Liver (tissue), 9 donors: ENCODE measurements around the gene FAM228A. TPM values are rescaled to one million over a fixed set of nuclear protein-coding genes. Genes with fewer than 3 reads are reported as not detected.

Experiments used
- DNase-seq: peaks from one replicate; pipeline ENCODE4 v3.0.0-alpha.2; 2017; ENCODE audit warnings: low spot score
- H3K27ac ChIP-seq, 2 donors: one replicate each; pipeline ENCODE4 v1.7.0; 2013; ENCODE audit warnings: inconsistent platforms in 2 of 2, low read length in 2 of 2, control low read depth in 1 of 2, low read depth in 1 of 2, mild to moderate bottlenecking in 1 of 2
- H3K27me3 ChIP-seq, 4 donors: one replicate each; pipeline versions ENCODE4 v1.6.1 to v1.7.0; 2013; ENCODE audit warnings: low read length in 3 of 4, inconsistent platforms in 1 of 4, mild to moderate bottlenecking in 1 of 4, moderate library complexity in 1 of 4; ENCODE audit not compliant: control insufficient read depth in 4 of 4, insufficient read depth in 4 of 4
- H3K36me3 ChIP-seq, 4 donors: one replicate each; pipeline versions ENCODE4 v1.6.1 to v1.7.0; 2013; ENCODE audit warnings: low read length in 3 of 4, mild to moderate bottlenecking in 3 of 4, low read depth in 1 of 4, moderate library complexity in 1 of 4; ENCODE audit not compliant: control insufficient read depth in 4 of 4, insufficient read depth in 3 of 4
- H3K4me1 ChIP-seq, 4 donors: one replicate each; pipeline versions ENCODE4 v1.6.1 to v1.7.0; 2013; ENCODE audit warnings: low read length in 3 of 4, mild to moderate bottlenecking in 3 of 4, moderate library complexity in 1 of 4; ENCODE audit not compliant: control insufficient read depth in 4 of 4, insufficient read depth in 4 of 4
- H3K4me3 ChIP-seq, 3 donors: one replicate each; pipeline versions ENCODE4 v1.6.1 to v1.7.0; 2013; ENCODE audit warnings: low read length in 3 of 3, control low read depth in 1 of 3, low read depth in 1 of 3, mild to moderate bottlenecking in 1 of 3
- H3K9ac ChIP-seq, 2 donors: one replicate each; pipeline ENCODE4 v1.7.0; 2013; ENCODE audit warnings: low read length in 2 of 2, mild to moderate bottlenecking in 2 of 2, moderate library complexity in 2 of 2, control low read depth in 1 of 2, low read depth in 1 of 2
- H3K9me3 ChIP-seq, 4 donors: one replicate each; pipeline versions ENCODE4 v1.6.1 to v1.7.0; 2013; ENCODE audit warnings: low read length in 3 of 4; ENCODE audit not compliant: control insufficient read depth in 4 of 4
- ATF3 ChIP-seq: IDR thresholded peaks from 2 replicates; pipeline ENCODE4 v1.6.1; 2016; ENCODE audit warnings: antibody characterized with exemption
- EGR1 ChIP-seq, 2 donors: IDR thresholded peaks; 2 replicates each; pipeline ENCODE4 v1.6.1; 2016 to 2018; ENCODE audit warnings: antibody characterized with exemption in 2 of 2, low read depth in 2 of 2
- FOXA1 ChIP-seq: IDR thresholded peaks from 2 replicates; pipeline ENCODE4 v1.6.1; 2016; ENCODE audit warnings: antibody characterized with exemption
- FOXA2 ChIP-seq: IDR thresholded peaks from 2 replicates; pipeline ENCODE4 v1.6.1; 2016; ENCODE audit warnings: antibody characterized with exemption
- GABPA ChIP-seq, 2 donors: IDR thresholded peaks in 1 of 2; conservative IDR thresholded peaks in 1 of 2; 2 replicates each; pipeline ENCODE4 v1.6.1; 2016; ENCODE audit warnings: antibody characterized with exemption in 2 of 2, mild to moderate bottlenecking in 1 of 2, moderate library complexity in 1 of 2
- HNF4A ChIP-seq, 2 donors: conservative IDR thresholded peaks; 2 replicates each; pipeline ENCODE4 v1.6.1; 2016; ENCODE audit warnings: antibody characterized with exemption in 2 of 2, mild to moderate bottlenecking in 2 of 2
- HNF4G ChIP-seq: IDR thresholded peaks from 2 replicates; pipeline ENCODE4 v1.6.1; 2016; ENCODE audit warnings: antibody characterized with exemption
- JUND ChIP-seq, 2 donors: IDR thresholded peaks; 2 replicates each; pipeline ENCODE4 v1.6.1; 2016; ENCODE audit warnings: antibody characterized with exemption in 2 of 2
- MAX ChIP-seq: IDR thresholded peaks from 2 replicates; pipeline ENCODE4 v1.6.1; 2016; ENCODE audit warnings: antibody characterized with exemption
- NR2F2 ChIP-seq: IDR thresholded peaks from 2 replicates; pipeline ENCODE4 v1.6.1; 2016; ENCODE audit warnings: antibody characterized with exemption
- RAD21 ChIP-seq, 2 donors: IDR thresholded peaks; 2 replicates each; pipeline ENCODE4 v1.6.1; 2016; ENCODE audit warnings: antibody characterized with exemption in 2 of 2, mild to moderate bottlenecking in 2 of 2
- RXRA ChIP-seq, 2 donors: IDR thresholded peaks; 2 replicates each; pipeline ENCODE4 v1.6.1; 2017 to 2018; ENCODE audit warnings: antibody characterized with exemption in 2 of 2, mild to moderate bottlenecking in 1 of 2
- SP1 ChIP-seq: IDR thresholded peaks from 2 replicates; pipeline ENCODE4 v1.6.1; 2018; ENCODE audit warnings: antibody characterized with exemption, mild to moderate bottlenecking
- TAF1 ChIP-seq: conservative IDR thresholded peaks from 2 replicates; pipeline ENCODE4 v1.6.1; 2016; ENCODE audit warnings: antibody characterized with exemption, mild to moderate bottlenecking
- YY1 ChIP-seq: IDR thresholded peaks from 2 replicates; pipeline ENCODE4 v1.6.1; 2016; ENCODE audit warnings: antibody characterized with exemption, mild to moderate bottlenecking
- ZBTB33 ChIP-seq: IDR thresholded peaks from 2 replicates; pipeline ENCODE4 v1.6.1; 2016; ENCODE audit warnings: antibody characterized with exemption
- WGBS: extraction: QIAGEN DNeasy Blood & Tissue Kit; methylation state at CpG from one replicate; pipeline ENCODE4 v1.1.7; 2013; 5-methylcytosine and 5-hydroxymethylcytosine counted together
- polyA plus RNA-seq, 2 donors: library from polyadenylated mRNA; stranded (reverse) in 1 of 2; unstranded in 1 of 2; fragments of 200-250 nt in 1 of 2; fragments of >200 nt in 1 of 2; fragmentation: Nextera tagmentation in 1 of 2; extraction: Ambion mirVana in 1 of 2; gene quantifications; one replicate each; pipeline versions ENCODE4 v1.2.1 to v1.2.3, GENCODE V29; 2013 to 2015
- total RNA-seq, 2 donors: library from RNA; depleted of rRNA; stranded (reverse); fragments of >200 nt; gene quantifications; one replicate each; pipeline ENCODE4 v1.2.3, GENCODE V29; 2014
- TF ChIP-seq, protein P1 (sequence below): IDR thresholded peaks from 2 replicates; pipeline ENCODE4 v1.6.1; 2016; ENCODE audit warnings: antibody characterized with exemption, mild to moderate bottlenecking
- TF ChIP-seq, protein P2 (sequence below): fragments of 150-350 bp; IDR thresholded peaks from 2 replicates; pipeline ENCODE4 v1.5.1; 2017; ENCODE audit warnings: improper control_type of control experiment, low read depth, low read length; ENCODE audit not compliant: missing input control
- donor health status: healthy.
- donor health status: healthy.
- donor health status: healthy.
- donor health status: healthy.
- donor health status: healthy.

The FAM228A gene
- total and polyA plus RNA-seq, 4 donors, result 0.05 to 0.32 (median 0.18) TPM

- Histone ChIP-seq H3K4me1 (no peaks in the 10 kb centered on the region), H3K4me3 (no peak overlapping the region), H3K27ac (no peak overlapping the region), H3K36me3 (peaks cover 0 to 4% (median 2%) of the 10 kb centered on the region in 4 donors), H3K27me3 (no peaks in the 10 kb centered on the region), H3K9me3 (peaks cover 3 to 8% (median 7%) of the 10 kb centered on the region in 4 donors), H3K9ac (no peak overlapping the region)
- DNase-seq, result no peak
- TF ChIP-seq ATF3, result no peak
- no peak for TF ChIP-seq FOXA1
- TF ChIP-seq, protein P1, sequence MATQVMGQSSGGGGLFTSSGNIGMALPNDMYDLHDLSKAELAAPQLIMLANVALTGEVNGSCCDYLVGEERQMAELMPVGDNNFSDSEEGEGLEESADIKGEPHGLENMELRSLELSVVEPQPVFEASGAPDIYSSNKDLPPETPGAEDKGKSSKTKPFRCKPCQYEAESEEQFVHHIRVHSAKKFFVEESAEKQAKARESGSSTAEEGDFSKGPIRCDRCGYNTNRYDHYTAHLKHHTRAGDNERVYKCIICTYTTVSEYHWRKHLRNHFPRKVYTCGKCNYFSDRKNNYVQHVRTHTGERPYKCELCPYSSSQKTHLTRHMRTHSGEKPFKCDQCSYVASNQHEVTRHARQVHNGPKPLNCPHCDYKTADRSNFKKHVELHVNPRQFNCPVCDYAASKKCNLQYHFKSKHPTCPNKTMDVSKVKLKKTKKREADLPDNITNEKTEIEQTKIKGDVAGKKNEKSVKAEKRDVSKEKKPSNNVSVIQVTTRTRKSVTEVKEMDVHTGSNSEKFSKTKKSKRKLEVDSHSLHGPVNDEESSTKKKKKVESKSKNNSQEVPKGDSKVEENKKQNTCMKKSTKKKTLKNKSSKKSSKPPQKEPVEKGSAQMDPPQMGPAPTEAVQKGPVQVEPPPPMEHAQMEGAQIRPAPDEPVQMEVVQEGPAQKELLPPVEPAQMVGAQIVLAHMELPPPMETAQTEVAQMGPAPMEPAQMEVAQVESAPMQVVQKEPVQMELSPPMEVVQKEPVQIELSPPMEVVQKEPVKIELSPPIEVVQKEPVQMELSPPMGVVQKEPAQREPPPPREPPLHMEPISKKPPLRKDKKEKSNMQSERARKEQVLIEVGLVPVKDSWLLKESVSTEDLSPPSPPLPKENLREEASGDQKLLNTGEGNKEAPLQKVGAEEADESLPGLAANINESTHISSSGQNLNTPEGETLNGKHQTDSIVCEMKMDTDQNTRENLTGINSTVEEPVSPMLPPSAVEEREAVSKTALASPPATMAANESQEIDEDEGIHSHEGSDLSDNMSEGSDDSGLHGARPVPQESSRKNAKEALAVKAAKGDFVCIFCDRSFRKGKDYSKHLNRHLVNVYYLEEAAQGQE, result no peak
- no peak for TF ChIP-seq YY1
- TF ChIP-seq FOXA2, result no peak
- TF ChIP-seq, protein P2, sequence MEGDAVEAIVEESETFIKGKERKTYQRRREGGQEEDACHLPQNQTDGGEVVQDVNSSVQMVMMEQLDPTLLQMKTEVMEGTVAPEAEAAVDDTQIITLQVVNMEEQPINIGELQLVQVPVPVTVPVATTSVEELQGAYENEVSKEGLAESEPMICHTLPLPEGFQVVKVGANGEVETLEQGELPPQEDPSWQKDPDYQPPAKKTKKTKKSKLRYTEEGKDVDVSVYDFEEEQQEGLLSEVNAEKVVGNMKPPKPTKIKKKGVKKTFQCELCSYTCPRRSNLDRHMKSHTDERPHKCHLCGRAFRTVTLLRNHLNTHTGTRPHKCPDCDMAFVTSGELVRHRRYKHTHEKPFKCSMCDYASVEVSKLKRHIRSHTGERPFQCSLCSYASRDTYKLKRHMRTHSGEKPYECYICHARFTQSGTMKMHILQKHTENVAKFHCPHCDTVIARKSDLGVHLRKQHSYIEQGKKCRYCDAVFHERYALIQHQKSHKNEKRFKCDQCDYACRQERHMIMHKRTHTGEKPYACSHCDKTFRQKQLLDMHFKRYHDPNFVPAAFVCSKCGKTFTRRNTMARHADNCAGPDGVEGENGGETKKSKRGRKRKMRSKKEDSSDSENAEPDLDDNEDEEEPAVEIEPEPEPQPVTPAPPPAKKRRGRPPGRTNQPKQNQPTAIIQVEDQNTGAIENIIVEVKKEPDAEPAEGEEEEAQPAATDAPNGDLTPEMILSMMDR, result no peak
- TF ChIP-seq JUND (IDR thresholded peaks at IDR 0.05), result no peak
- no peak for TF ChIP-seq HNF4G
- no peak for TF ChIP-seq MAX
- no peak for TF ChIP-seq RXRA (IDR thresholded peaks at IDR 0.05)
- no peak for TF ChIP-seq NR2F2
- TF ChIP-seq SP1, result no peak
- TF ChIP-seq TAF1, result no peak
Observed at GRCh38 chr2:24147364-24147763, 27.5 kb upstream of the FAM228A start.

DNA sequence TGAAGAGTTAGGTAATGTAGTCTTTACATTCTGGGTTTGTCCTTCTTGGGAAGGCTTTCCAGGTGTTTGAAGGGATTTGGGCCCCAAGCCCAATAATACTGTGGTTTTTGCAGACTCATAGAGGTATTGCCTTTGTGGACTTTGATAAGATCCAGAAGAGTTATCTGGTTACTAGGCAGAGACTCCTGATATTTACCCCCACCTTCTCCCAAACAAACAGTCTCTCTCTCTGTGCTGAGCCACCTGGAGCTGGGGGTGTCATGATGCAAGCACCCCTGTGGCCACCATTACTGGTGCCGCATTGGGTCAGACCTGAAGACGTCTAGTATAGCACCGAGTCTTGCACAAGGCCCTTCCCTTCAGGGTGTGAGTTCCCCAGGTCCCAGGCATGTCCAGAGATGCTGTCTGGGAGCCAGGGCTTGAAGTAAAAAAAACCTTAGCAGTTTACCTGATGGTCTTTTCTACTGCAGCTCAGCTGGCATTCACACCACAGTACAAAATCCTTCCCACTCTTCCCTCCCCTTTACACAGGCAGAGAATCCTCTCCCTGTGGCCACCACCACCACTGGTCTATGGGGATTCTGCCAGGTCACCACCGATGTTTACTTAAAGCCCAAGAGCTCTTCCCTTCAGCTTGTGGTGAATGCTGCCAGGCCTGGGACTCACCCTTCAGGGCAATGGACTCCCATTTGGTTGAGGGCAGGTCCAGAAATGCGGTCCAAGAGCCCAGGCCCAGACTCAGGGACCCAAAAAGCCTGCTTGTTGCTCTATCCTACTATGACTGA, 22.2 kb upstream of the FAM228A start:
- Histone ChIP-seq H3K4me1 (no peaks in the 10 kb centered on the region), H3K27me3 (no peaks in the 10 kb centered on the region), H3K9me3 (peaks cover 3 to 6% (median 4%) of the 10 kb centered on the region in 4 donors), H3K27ac (no peak overlapping the region), H3K36me3 (peaks cover 0 to 3% (median 2%) of the 10 kb centered on the region in 4 donors), H3K9ac (no peak overlapping the region), H3K4me3 (no peak overlapping the region)
- no peak for DNase-seq
- WGBS, result 89% methylated on average over 5 of the region's 5 CpGs
- no peak for TF ChIP-seq FOXA1
- no peak for TF ChIP-seq ZBTB33
- TF ChIP-seq TAF1, result no peak
- no peak for TF ChIP-seq SP1
- no peak for TF ChIP-seq EGR1 (IDR thresholded peaks at IDR 0.05; ENCODE audit: low read depth in 2 of 2)
- TF ChIP-seq RAD21 (IDR thresholded peaks at IDR 0.05), result no peak
- no peak for TF ChIP-seq HNF4G
- TF ChIP-seq, protein P2, result no peak
- no peak for TF ChIP-seq GABPA (IDR thresholded peaks at IDR 0.05 in 1 of 2, conservative IDR thresholded peaks at IDR 0.05 in 1 of 2)
- TF ChIP-seq HNF4A (conservative IDR thresholded peaks at IDR 0.05), result no peak
- no peak for TF ChIP-seq RXRA (IDR thresholded peaks at IDR 0.05)
- TF ChIP-seq ATF3, result no peak
